Neural crest cell (in vitro differentiated cells): Measurements from ENCODE around the gene FTSJ3. TPM values are rescaled to one million over a fixed set of nuclear protein-coding genes. Genes with fewer than 3 reads are reported as not detected.
A peak's percentile ranks its signal among the peaks of the same experiment; 100 is the strongest.

Experiments
- DNase-seq: peaks from one replicate; pipeline ENCODE4 v3.0.0; 2021; ENCODE audit warnings: low read depth, mixed read lengths, low spot score
- H3K27ac Mint-ChIP-seq: one replicate; pipeline ENCODE4 v1.8.0; 2021; ENCODE audit warnings: mild to moderate bottlenecking, mixed read lengths; ENCODE audit not compliant: unreplicated experiment
- H3K27me3 Mint-ChIP-seq: 2 replicates; pipeline ENCODE4 v1.8.0; 2021; ENCODE audit warnings: low read depth, mild to moderate bottlenecking, mixed read lengths
- H3K36me3 Mint-ChIP-seq: 2 replicates; pipeline ENCODE4 v1.8.0; 2021; ENCODE audit warnings: low read depth, mild to moderate bottlenecking, mixed read lengths
- H3K4me1 Mint-ChIP-seq: 2 replicates; pipeline ENCODE4 v1.8.0; 2021; ENCODE audit warnings: mixed read lengths
- H3K4me3 Mint-ChIP-seq: one replicate; pipeline ENCODE4 v1.8.0; 2021; ENCODE audit warnings: mild to moderate bottlenecking, mixed read lengths
- H3K9me3 Mint-ChIP-seq: 2 replicates; pipeline ENCODE4 v1.8.0; 2021; ENCODE audit warnings: mixed read lengths
- CTCF ChIP-seq: fragments of 200-600 bp; sonication (generic); conservative IDR thresholded peaks from 2 replicates; pipeline ENCODE4 v1.5.0; 2021; ENCODE audit warnings: antibody characterized with exemption, mild to moderate bottlenecking
- total RNA-seq: library from RNA; stranded (reverse); gene quantifications from 2 replicates; pipeline ENCODE4 v1.2.1, GENCODE V29; 2021

FTSJ3 gene
- total RNA-seq, 1 donor from 2014 or later, result 57.4 TPM

- Mint-ChIP-seq H3K4me1 (peaks cover 22% of the 10 kb centered on the region), H3K36me3 (peaks cover 10% of the 10 kb centered on the region), H3K27me3 (no peaks in the 10 kb centered on the region), H3K27ac (no peak overlapping the region), H3K4me3 (no peak overlapping the region), H3K9me3 (no peaks in the 10 kb centered on the region)
- no peak for TF ChIP-seq CTCF
- no peak for DNase-seq
Observed at GRCh38 chr17:63783522-63783921, 43.9 kb downstream of the FTSJ3 start.

- H3K4me3 Mint-ChIP-seq, result no peak overlapping the region
- peaks cover 35% of the 10 kb centered on the region for H3K4me1 Mint-ChIP-seq
- H3K9me3 Mint-ChIP-seq, result no peaks in the 10 kb centered on the region
- H3K36me3 Mint-ChIP-seq, result peaks cover 7% of the 10 kb centered on the region
- H3K27ac Mint-ChIP-seq, result no peak overlapping the region
- no peak for TF ChIP-seq CTCF
- H3K27me3 Mint-ChIP-seq, result no peaks in the 10 kb centered on the region
- DNase-seq, result no peak
Observed at GRCh38 chr17:63780928-63781327, 46.5 kb downstream of the FTSJ3 start.

GRCh38 chr17:63780507-63780906, 47.0 kb downstream of the FTSJ3 start:
- TF ChIP-seq CTCF, result no peak
- DNase-seq, result no peak
- peaks cover 7% of the 10 kb centered on the region for H3K36me3 Mint-ChIP-seq
- H3K27me3 Mint-ChIP-seq, result no peaks in the 10 kb centered on the region
- H3K4me1 Mint-ChIP-seq, result peaks cover 39% of the 10 kb centered on the region
- H3K4me3 Mint-ChIP-seq, result peak overlapping the region; percentile 20
- H3K9me3 Mint-ChIP-seq, result no peaks in the 10 kb centered on the region
- no peak overlapping the region for H3K27ac Mint-ChIP-seq

- peaks cover 57% of the 10 kb centered on the region for H3K4me1 Mint-ChIP-seq
- DNase-seq, result no peak
- H3K9me3 Mint-ChIP-seq, result no peaks in the 10 kb centered on the region
- peaks cover 9% of the 10 kb centered on the region for H3K36me3 Mint-ChIP-seq
- H3K4me3 Mint-ChIP-seq, result peak overlapping the region; percentile 98
- peak overlapping the region; percentile 100 for H3K27ac Mint-ChIP-seq
- peaks cover 3% of the 10 kb centered on the region for H3K27me3 Mint-ChIP-seq
- no peak for TF ChIP-seq CTCF
Observed at GRCh38 chr17:63775420-63775819, 52.0 kb downstream of the FTSJ3 start.

GRCh38 chr17:63774969-63775265, 52.5 kb downstream of the FTSJ3 start:
- no peaks in the 10 kb centered on the region for H3K9me3 Mint-ChIP-seq
- H3K4me3 Mint-ChIP-seq, result peak overlapping the region; percentile 98
- no peak for DNase-seq
- H3K27me3 Mint-ChIP-seq, result peaks cover 3% of the 10 kb centered on the region
- peaks cover 6% of the 10 kb centered on the region for H3K36me3 Mint-ChIP-seq
- no peak for TF ChIP-seq CTCF
- H3K27ac Mint-ChIP-seq, result peak overlapping the region; percentile 100
- peaks cover 53% of the 10 kb centered on the region for H3K4me1 Mint-ChIP-seq
